Esophagus squamous epithelium (tissue), 5 donors: Measurements from ENCODE around the gene ADAMTS2. TPM values are rescaled to one million over a fixed set of nuclear protein-coding genes. Genes with fewer than 3 reads are reported as not detected.

Experiments used
- DNase-seq: peaks from one replicate; lab custom pipeline; 2025; lab: John Stamatoyannopoulos, UW
- H3K27ac ChIP-seq, 4 donors: fragments of 200-600 bp; sonication (generic); one replicate each; pipeline ENCODE4 v1.5.1; 2016 to 2019; ENCODE audit warnings: mild to moderate bottlenecking in 1 of 4
- H3K27me3 ChIP-seq, 4 donors: fragments of 200-600 bp; sonication (generic); 1 replicate in 3 of 4; 2 replicates in 1 of 4; pipeline versions ENCODE4 v1.5.1 to v1.6.0; 2017 to 2021; ENCODE audit warnings: antibody characterized with exemption in 1 of 4
- H3K36me3 ChIP-seq, 3 donors: fragments of 200-600 bp; sonication (generic); one replicate each; pipeline ENCODE4 v1.5.1; 2016 to 2019
- H3K4me1 ChIP-seq, 3 donors: fragments of 200-600 bp; sonication (generic); one replicate each; pipeline ENCODE4 v1.5.1; 2017 to 2019
- H3K4me3 ChIP-seq, 4 donors: fragments of 200-600 bp; sonication (generic); 1 replicate in 3 of 4; 2 replicates in 1 of 4; pipeline ENCODE4 v1.5.1; 2016 to 2019; ENCODE audit warnings: mild to moderate bottlenecking in 2 of 4, moderate library complexity in 1 of 4
- H3K9me3 ChIP-seq, 3 donors: fragments of 200-600 bp; sonication (generic); one replicate each; pipeline ENCODE4 v1.5.1; 2016 to 2019
- CTCF ChIP-seq, 6 experiments: fragments of 450-650 bp in 4 of 6; fragments of 200-600 bp in 2 of 6; sonication (generic) in 2 of 6; IDR thresholded peaks; one replicate each; pipeline ENCODE4 v1.5.1; 2016 to 2019; ENCODE audit warnings: antibody characterized with exemption in 6 of 6, mild to moderate bottlenecking in 4 of 6, moderate library complexity in 4 of 6
- POLR2A ChIP-seq, 4 donors: fragments of 450-650 bp; IDR thresholded peaks; one replicate each; pipeline ENCODE4 v1.6.1; 2017; ENCODE audit warnings: antibody characterized with exemption in 4 of 4, mild to moderate bottlenecking in 4 of 4, moderate library complexity in 3 of 4
- WGBS, 2 donors: methylation state at CpG; one replicate each; pipeline ENCODE4 v1.1.5; 2018; 5-methylcytosine and 5-hydroxymethylcytosine counted together
- intact Hi-C: fragments of 100-400 bp; cut with DNase I; formaldehyde crosslinking; loops from one replicate; pipeline ENCODE4 v1.15.0; 2022
- total RNA-seq, 4 donors: library from RNA; depleted of rRNA; stranded (reverse); fragments of >200 nt; gene quantifications; one replicate each; pipeline ENCODE4 v1.1.0, GENCODE V29; 2016
- donor health status: DM: yes; HTN: yes; CAD: no.

Gene ADAMTS2
- total RNA-seq, 4 donors from 2014 or later = 1.3 to 10.3 (median 5.2) TPM

GRCh38 chr5:179115307-179115706 lies 230.0 kb downstream of the ADAMTS2 start:
- Histone ChIP-seq H3K27ac (no peak overlapping the region), H3K27me3 (no peaks in the 10 kb centered on the region), H3K36me3 (peaks cover 0 to 10% (median 0%) of the 10 kb centered on the region in 3 donors), H3K4me1 (no peaks in the 10 kb centered on the region), H3K9me3 (peaks cover 0 to 68% (median 18%) of the 10 kb centered on the region in 3 donors), H3K4me3 (no peak overlapping the region)
- DNase-seq = no peak
- 89 to 90% methylated on average over 5 of the region's 5 CpGs for WGBS, 2 donors
- intact Hi-C loops = no loop called here
- TF ChIP-seq POLR2A (IDR thresholded peaks at IDR 0.05) = no peak

- intact Hi-C loops = no loop called here
- H3K9me3 ChIP-seq = peaks cover 0 to 73% (median 18%) of the 10 kb centered on the region in 3 donors
- no peaks in the 10 kb centered on the region for H3K27me3 ChIP-seq
- TF ChIP-seq POLR2A (IDR thresholded peaks at IDR 0.05) (no peak), CTCF (IDR thresholded peaks at IDR 0.05) (no peak)
- no peak for DNase-seq
- peaks cover 0 to 10% (median 0%) of the 10 kb centered on the region in 3 donors for H3K36me3 ChIP-seq
- no peaks in the 10 kb centered on the region for H3K4me1 ChIP-seq
- no peak overlapping the region for H3K4me3 ChIP-seq
- H3K27ac ChIP-seq = no peak overlapping the region
- WGBS, 2 donors = 90 to 96% methylated on average over 7 of the region's 7 CpGs
Observed at GRCh38 chr5:179114756-179115155, 230.5 kb downstream of the ADAMTS2 start.

DNA sequence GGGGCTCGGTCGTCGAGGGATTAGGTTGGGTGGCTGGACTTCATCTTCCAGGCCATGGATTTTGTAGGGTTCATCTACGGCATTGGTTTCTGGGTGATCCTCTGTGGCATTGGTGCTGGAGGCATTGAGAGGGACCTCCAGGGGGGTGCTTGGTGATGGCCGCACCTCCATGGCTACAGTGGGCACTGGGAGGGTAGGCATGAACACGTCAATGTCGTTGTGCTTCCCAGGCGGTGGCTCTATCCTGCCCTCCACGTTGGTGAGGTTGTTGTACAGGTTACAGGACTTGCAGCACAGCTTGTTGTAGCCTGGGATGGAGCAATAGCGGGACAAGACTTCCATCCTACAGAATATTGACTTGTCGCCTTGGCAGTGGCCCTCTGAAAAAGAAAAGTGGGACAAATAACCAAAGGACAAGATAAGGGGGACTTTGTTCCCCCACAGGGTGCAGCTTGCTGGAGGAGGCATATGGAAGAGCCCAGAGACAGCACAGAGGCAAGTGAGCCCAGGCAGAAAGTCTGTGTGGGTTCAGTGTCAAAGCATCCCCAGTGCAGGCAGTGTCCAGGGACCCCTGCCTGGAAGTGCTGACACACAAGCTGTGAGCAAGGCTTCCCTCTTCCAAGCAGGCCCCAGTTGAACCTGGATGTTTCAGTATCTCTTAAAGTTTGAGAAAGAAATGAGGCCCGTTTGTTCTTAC lies 231.2 kb downstream of the ADAMTS2 start:
- Histone ChIP-seq H3K36me3 (peaks cover 0 to 10% (median 0%) of the 10 kb centered on the region in 3 donors), H3K27me3 (no peaks in the 10 kb centered on the region), H3K27ac (no peak overlapping the region), H3K4me3 (no peak overlapping the region), H3K9me3 (peaks cover 0 to 78% (median 18%) of the 10 kb centered on the region in 3 donors), H3K4me1 (no peaks in the 10 kb centered on the region)
- intact Hi-C loops = no loop called here
- 71 to 82% methylated on average over 7 to 10 of the region's 12 CpGs for WGBS, 2 donors
- TF ChIP-seq CTCF (IDR thresholded peaks at IDR 0.05) (no peak), POLR2A (IDR thresholded peaks at IDR 0.05) (no peak)
- DNase-seq = no peak

DNA sequence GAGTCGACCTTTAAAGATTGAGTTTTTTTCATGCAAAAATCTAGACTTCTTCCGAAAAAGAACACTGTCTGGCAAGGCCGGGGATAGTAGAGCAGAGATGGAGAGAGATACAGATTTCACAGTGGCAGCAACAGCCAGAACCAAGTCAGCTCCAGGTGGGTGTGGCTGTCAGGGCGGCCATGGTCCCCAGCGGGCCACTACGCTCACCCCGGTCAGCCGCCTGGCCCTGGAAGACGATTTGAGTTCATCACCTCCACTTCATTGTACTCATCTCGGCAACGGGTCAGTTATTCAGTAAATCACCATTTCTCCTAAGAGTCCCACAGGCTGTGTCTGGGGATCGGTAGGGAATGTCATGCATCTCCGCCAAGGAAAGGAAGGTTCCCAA lies 232.1 kb downstream of the ADAMTS2 start:
- DNase-seq = no peak
- Histone ChIP-seq H3K27ac (no peak overlapping the region), H3K9me3 (peaks cover 0 to 88% (median 18%) of the 10 kb centered on the region in 3 donors), H3K36me3 (peaks cover 0 to 10% (median 0%) of the 10 kb centered on the region in 3 donors), H3K4me1 (no peaks in the 10 kb centered on the region), H3K27me3 (no peaks in the 10 kb centered on the region), H3K4me3 (no peak overlapping the region)
- TF ChIP-seq POLR2A (IDR thresholded peaks at IDR 0.05) (no peak), CTCF (IDR thresholded peaks at IDR 0.05) (no peak)
- intact Hi-C loops = no loop called here
- WGBS, 2 donors = 88% methylated on average over 7 to 13 of the region's 13 CpGs

- no peaks in the 10 kb centered on the region for H3K4me1 ChIP-seq
- intact Hi-C loops = no loop called here
- TF ChIP-seq CTCF (IDR thresholded peaks at IDR 0.05) = no peak
- no peak for TF ChIP-seq POLR2A (IDR thresholded peaks at IDR 0.05)
- 80 to 100% methylated on average over 4 to 5 of the region's 12 CpGs for WGBS, 2 donors
- no peak overlapping the region for H3K27ac ChIP-seq
- H3K36me3 ChIP-seq = peaks cover 0 to 10% (median 0%) of the 10 kb centered on the region in 3 donors
- no peaks in the 10 kb centered on the region for H3K27me3 ChIP-seq
- peaks cover 0 to 93% (median 18%) of the 10 kb centered on the region in 3 donors for H3K9me3 ChIP-seq
- H3K4me3 ChIP-seq = no peak overlapping the region
- DNase-seq = no peak
Observed at GRCh38 chr5:179112469-179113142, 232.7 kb downstream of the ADAMTS2 start.
